Mesothelial cell of epicardium (in vitro differentiated cells): ENCODE results near the gene CFAP46. TPM values are rescaled to one million over a fixed set of nuclear protein-coding genes. Genes with fewer than 3 reads are reported as not detected.

Experiments used
- DNase-seq, 2 experiments: peaks; one replicate each; pipeline ENCODE4 v3.0.0; 2021; ENCODE audit warnings: low spot score in 2 of 2; ENCODE audit not compliant: unreplicated experiment in 2 of 2
- H3K27ac Mint-ChIP-seq: 2 replicates; pipeline ENCODE4 v1.8.0; 2021; ENCODE audit warnings: mixed read lengths
- H3K27me3 Mint-ChIP-seq: 2 replicates; pipeline ENCODE4 v1.8.0; 2021; ENCODE audit warnings: low read depth, mixed read lengths
- H3K36me3 Mint-ChIP-seq: 2 replicates; pipeline ENCODE4 v1.8.0; 2021; ENCODE audit warnings: mixed read lengths
- H3K4me1 Mint-ChIP-seq: 2 replicates; pipeline ENCODE4 v1.8.0; 2021; ENCODE audit warnings: mixed read lengths
- H3K4me3 Mint-ChIP-seq: 2 replicates; pipeline ENCODE4 v1.8.0; 2021; ENCODE audit warnings: mild to moderate bottlenecking, moderate library complexity, mixed read lengths
- H3K9me3 Mint-ChIP-seq: 2 replicates; pipeline ENCODE4 v1.8.0; 2021; ENCODE audit warnings: mixed read lengths
- total RNA-seq: library from RNA; stranded (reverse); gene quantifications from 3 replicates; pipeline ENCODE4 v1.2.1, GENCODE V29; 2021
- TF ChIP-seq, protein P1 (sequence below): fragments of 200-600 bp; sonication (generic); IDR thresholded peaks from one replicate; pipeline ENCODE4 v1.5.0; 2021; ENCODE audit warnings: antibody characterized with exemption; ENCODE audit not compliant: unreplicated experiment

The CFAP46 gene
- total RNA-seq, 1 donor from 2014 or later, result 3.1 TPM

DNA sequence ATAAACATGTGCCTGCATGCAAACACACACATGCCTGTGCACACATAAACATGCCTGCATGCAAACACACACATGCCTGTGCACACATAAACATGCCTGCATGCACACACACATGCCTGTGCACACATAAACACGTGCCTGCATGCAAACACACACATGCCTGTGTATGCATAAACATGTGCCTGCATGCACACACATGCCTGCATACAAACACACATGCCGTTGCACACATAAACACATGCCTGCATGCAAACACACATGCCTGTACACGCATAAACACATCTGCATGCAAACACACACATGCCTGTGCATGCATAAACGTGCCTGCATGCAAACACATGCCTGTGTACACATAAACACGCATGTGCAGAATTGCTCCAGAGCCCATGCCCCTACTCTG is 178.8 kb downstream of the CFAP46 start:
- Mint-ChIP-seq H3K27me3 (no peaks in the 10 kb centered on the region), H3K4me3 (no peak overlapping the region), H3K36me3 (peaks cover 43% of the 10 kb centered on the region), H3K27ac (no peak overlapping the region), H3K9me3 (peaks cover 9% of the 10 kb centered on the region), H3K4me1 (no peaks in the 10 kb centered on the region)
- DNase-seq, result no peak
- TF ChIP-seq, protein P1, sequence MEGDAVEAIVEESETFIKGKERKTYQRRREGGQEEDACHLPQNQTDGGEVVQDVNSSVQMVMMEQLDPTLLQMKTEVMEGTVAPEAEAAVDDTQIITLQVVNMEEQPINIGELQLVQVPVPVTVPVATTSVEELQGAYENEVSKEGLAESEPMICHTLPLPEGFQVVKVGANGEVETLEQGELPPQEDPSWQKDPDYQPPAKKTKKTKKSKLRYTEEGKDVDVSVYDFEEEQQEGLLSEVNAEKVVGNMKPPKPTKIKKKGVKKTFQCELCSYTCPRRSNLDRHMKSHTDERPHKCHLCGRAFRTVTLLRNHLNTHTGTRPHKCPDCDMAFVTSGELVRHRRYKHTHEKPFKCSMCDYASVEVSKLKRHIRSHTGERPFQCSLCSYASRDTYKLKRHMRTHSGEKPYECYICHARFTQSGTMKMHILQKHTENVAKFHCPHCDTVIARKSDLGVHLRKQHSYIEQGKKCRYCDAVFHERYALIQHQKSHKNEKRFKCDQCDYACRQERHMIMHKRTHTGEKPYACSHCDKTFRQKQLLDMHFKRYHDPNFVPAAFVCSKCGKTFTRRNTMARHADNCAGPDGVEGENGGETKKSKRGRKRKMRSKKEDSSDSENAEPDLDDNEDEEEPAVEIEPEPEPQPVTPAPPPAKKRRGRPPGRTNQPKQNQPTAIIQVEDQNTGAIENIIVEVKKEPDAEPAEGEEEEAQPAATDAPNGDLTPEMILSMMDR, result no peak

DNA sequence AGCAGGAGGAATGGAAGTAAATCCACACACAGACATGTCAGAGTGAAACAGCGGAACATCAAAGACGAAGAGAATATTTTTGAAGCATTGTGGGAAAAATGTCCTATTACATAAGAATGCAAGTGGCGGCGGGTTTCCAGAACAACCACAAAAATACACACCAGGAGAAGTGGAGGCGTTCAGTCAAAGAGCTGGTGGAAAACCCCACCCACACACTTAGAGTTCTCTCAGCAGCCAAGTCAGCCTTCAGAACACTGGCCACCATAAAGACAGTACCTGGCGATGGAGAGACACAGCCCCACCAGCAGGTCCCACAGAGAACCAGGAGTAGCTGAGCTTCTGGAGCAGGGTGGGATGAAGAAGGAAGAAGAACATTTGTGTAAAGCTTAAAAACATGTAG is 180.1 kb downstream of the CFAP46 start:
- no peak overlapping the region for H3K4me3 Mint-ChIP-seq
- no peaks in the 10 kb centered on the region for H3K27me3 Mint-ChIP-seq
- TF ChIP-seq, protein P1, result no peak
- H3K4me1 Mint-ChIP-seq, result no peaks in the 10 kb centered on the region
- H3K27ac Mint-ChIP-seq, result no peak overlapping the region
- peaks cover 9% of the 10 kb centered on the region for H3K9me3 Mint-ChIP-seq
- H3K36me3 Mint-ChIP-seq, result peaks cover 33% of the 10 kb centered on the region
- DNase-seq, result no peak

DNA sequence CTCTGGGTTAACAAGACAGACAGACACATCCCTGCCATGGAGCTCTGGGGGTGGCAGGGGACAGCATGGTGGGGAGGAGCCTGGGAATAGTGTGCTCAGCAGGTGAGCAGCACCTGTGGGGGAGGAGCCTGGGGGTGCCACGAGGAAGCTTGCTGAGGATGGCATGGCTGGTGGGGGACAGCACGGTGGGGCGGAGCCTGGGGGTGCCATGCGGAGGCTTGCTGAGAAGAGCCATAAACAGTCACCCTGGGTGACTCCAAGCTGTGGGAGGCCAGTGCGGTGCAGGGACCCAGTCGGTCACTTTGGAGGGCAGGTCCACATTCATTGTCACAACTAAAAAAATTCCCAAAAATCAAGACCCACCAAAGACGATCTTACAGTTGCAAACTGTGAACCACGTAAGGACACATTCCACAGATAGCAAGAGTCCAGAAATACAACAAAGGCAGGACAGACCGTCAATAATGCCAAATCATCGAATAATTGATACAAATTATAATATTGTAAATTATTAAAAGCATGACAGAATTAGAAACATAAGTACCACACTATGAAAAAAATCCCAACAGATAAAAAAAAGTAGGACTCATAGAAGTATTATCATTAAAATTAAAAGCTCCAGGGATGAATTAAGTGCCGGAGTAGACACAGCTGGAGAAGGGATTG is 180.8 kb downstream of the CFAP46 start:
- H3K4me3 Mint-ChIP-seq, result no peak overlapping the region
- H3K27ac Mint-ChIP-seq, result no peak overlapping the region
- peaks cover 9% of the 10 kb centered on the region for H3K9me3 Mint-ChIP-seq
- DNase-seq, result no peak
- H3K36me3 Mint-ChIP-seq, result peaks cover 36% of the 10 kb centered on the region
- no peaks in the 10 kb centered on the region for H3K4me1 Mint-ChIP-seq
- TF ChIP-seq, protein P1, result no peak
- H3K27me3 Mint-ChIP-seq, result no peaks in the 10 kb centered on the region

DNA sequence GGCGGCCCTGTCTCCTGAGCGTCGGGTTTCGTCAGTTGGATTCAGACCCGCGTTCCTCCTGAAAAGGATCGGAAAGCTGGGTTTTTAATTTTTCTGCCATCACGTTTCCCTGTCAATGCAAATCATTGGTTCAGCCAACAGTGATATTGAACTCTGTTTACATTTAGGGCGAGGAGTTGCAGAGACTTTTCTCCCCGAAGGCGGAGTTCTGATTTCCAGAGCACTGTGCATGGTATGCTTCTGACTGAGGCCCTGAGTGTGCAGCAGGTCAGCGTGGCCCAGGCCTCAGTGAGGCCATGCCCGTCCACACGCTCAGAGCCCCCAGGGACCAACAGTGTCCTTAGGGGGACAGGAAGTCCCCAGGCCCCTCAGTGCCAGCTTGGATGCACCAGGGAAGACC is 183.5 kb downstream of the CFAP46 start:
- H3K9me3 Mint-ChIP-seq, result peaks cover 16% of the 10 kb centered on the region

More for the DNA sequence above, 183.5 kb downstream of the CFAP46 start:
- TF ChIP-seq, protein P1, result no peak
- Mint-ChIP-seq H3K36me3 (peaks cover 55% of the 10 kb centered on the region), H3K4me3 (no peak overlapping the region), H3K27me3 (no peaks in the 10 kb centered on the region), H3K27ac (no peak overlapping the region), H3K4me1 (no peaks in the 10 kb centered on the region)
- DNase-seq, result no peak

Other genes with a start within 250 kb of the CFAP46 start
- not detected in 3 replicates for gene NKX6-2, start 156.4 kb downstream of the CFAP46 start, total RNA-seq
- gene ADGRA1, start 145.4 kb upstream of the CFAP46 start, total RNA-seq, result not detected in 3 replicates
- 20.3 to 23.7 TPM (median 21.0 TPM) in 3 replicates for gene KNDC1, start 217.6 kb upstream of the CFAP46 start, total RNA-seq